ENCODE data around the gene ENTPD3. TPM values are rescaled to one million over a fixed set of nuclear protein-coding genes. Genes with fewer than 3 reads are reported as not detected.
"Not testable (repeated sequence)": the region's sequence is repeated elsewhere in the genome, so short reads cannot be mapped to it uniquely, and the experiment has no call there.

The ENTPD3 gene
- total RNA-seq, 2 donors from 2014 or later, result 0.22 to 0.37 TPM

GRCh38 chr3:40461161-40461560 is 74.2 kb downstream of the ENTPD3 start:
- no peak overlapping the region for H3K4me3 Mint-ChIP-seq
- peaks cover 14% of the 10 kb centered on the region for H3K4me1 Mint-ChIP-seq
- H3K27me3 Mint-ChIP-seq (ENCODE audit: insufficient read depth), result no peaks in the 10 kb centered on the region
- no peaks in the 10 kb centered on the region for H3K9me3 Mint-ChIP-seq
- WGBS, 2 experiments (ENCODE audit: insufficient coverage in 1 of 2, insufficient read length in 1 of 2), result 96 to 97% methylated on average over 3 of the region's 3 CpGs
- Histone ChIP-seq H3K9me3 (ENCODE audit: control insufficient read depth, low read length) (no peaks in the 10 kb centered on the region), H3K9ac (ENCODE audit: extremely low read depth, low read length, poor library complexity, severe bottlenecking) (no peak overlapping the region), H3K27ac (ENCODE audit: low read depth, low read length) (no peak overlapping the region), H3K4me1 (ENCODE audit: control insufficient read depth, insufficient read depth, low read length) (peaks cover 4% of the 10 kb centered on the region), H3K4me3 (ENCODE audit: low read length) (no peak overlapping the region), H3K36me3 (ENCODE audit: control insufficient read depth, insufficient read depth, low read length) (peaks cover 64% of the 10 kb centered on the region), H3K27me3 (ENCODE audit: control insufficient read depth, insufficient read depth, low read length, poor library complexity, severe bottlenecking) (no peaks in the 10 kb centered on the region)
- no peak for DNase-seq
- no peak for TF ChIP-seq CTCF (conservative IDR thresholded peaks at IDR 0.05)
- peaks cover 61% of the 10 kb centered on the region for H3K36me3 Mint-ChIP-seq (ENCODE audit: low read depth)
- H3K27ac Mint-ChIP-seq, result no peak overlapping the region

GRCh38 chr3:40462838-40463237 is 75.9 kb downstream of the ENTPD3 start:
- H3K4me3 ChIP-seq (ENCODE audit: low read length); H3K9me3 Mint-ChIP-seq; H3K4me3 Mint-ChIP-seq; DNase-seq; H3K9ac ChIP-seq (ENCODE audit: extremely low read depth, low read length, poor library complexity, severe bottlenecking); H3K27ac Mint-ChIP-seq; H3K27me3 ChIP-seq (ENCODE audit: control insufficient read depth, insufficient read depth, low read length, poor library complexity, severe bottlenecking); H3K27ac ChIP-seq (ENCODE audit: low read depth, low read length); H3K4me1 ChIP-seq (ENCODE audit: control insufficient read depth, insufficient read depth, low read length); H3K27me3 Mint-ChIP-seq (ENCODE audit: insufficient read depth); H3K9me3 ChIP-seq (ENCODE audit: control insufficient read depth, low read length): not testable (repeated sequence)
- H3K4me1 Mint-ChIP-seq, result peaks cover 13% of the 10 kb centered on the region
- peaks cover 61% of the 10 kb centered on the region for H3K36me3 Mint-ChIP-seq (ENCODE audit: low read depth)
- WGBS, 2 experiments (ENCODE audit: insufficient coverage in 1 of 2, insufficient read length in 1 of 2), result 92 to 96% methylated on average over 7 of the region's 7 CpGs
- peaks cover 68% of the 10 kb centered on the region for H3K36me3 ChIP-seq (ENCODE audit: control insufficient read depth, insufficient read depth, low read length)

GRCh38 chr3:40463579-40463978 is 76.6 kb downstream of the ENTPD3 start:
- 100% methylated on average over 2 of the region's 2 CpGs; no CpG with 5 or more reads in 1 of the 2 experiments for WGBS, 2 experiments (ENCODE audit: insufficient coverage in 1 of 2, insufficient read length in 1 of 2)
- no peak overlapping the region for H3K27ac ChIP-seq (ENCODE audit: low read depth, low read length)
- H3K4me1 Mint-ChIP-seq, result peaks cover 5% of the 10 kb centered on the region

More at GRCh38 chr3:40463579-40463978, 76.6 kb downstream of the ENTPD3 start:
- no peak for DNase-seq
- H3K9me3 ChIP-seq (ENCODE audit: control insufficient read depth, low read length), result no peaks in the 10 kb centered on the region
- peaks cover 1% of the 10 kb centered on the region for H3K4me1 ChIP-seq (ENCODE audit: control insufficient read depth, insufficient read depth, low read length)
- Mint-ChIP-seq H3K27me3 (ENCODE audit: insufficient read depth) (no peaks in the 10 kb centered on the region), H3K9me3 (no peaks in the 10 kb centered on the region), H3K36me3 (ENCODE audit: low read depth) (peaks cover 54% of the 10 kb centered on the region), H3K27ac (no peak overlapping the region), H3K4me3 (no peak overlapping the region)
- peaks cover 61% of the 10 kb centered on the region for H3K36me3 ChIP-seq (ENCODE audit: control insufficient read depth, insufficient read depth, low read length)
- no peak overlapping the region for H3K4me3 ChIP-seq (ENCODE audit: low read length)
- H3K9ac ChIP-seq (ENCODE audit: extremely low read depth, low read length, poor library complexity, severe bottlenecking), result no peak overlapping the region
- no peaks in the 10 kb centered on the region for H3K27me3 ChIP-seq (ENCODE audit: control insufficient read depth, insufficient read depth, low read length, poor library complexity, severe bottlenecking)
- TF ChIP-seq CTCF (conservative IDR thresholded peaks at IDR 0.05), result no peak

Measured in endodermal cell (in vitro differentiated cells).